ENCODE data around the gene MYO3B. TPM values are rescaled to one million over a fixed set of nuclear protein-coding genes. Genes with fewer than 3 reads are reported as not detected.

The MYO3B gene
- polyA plus RNA-seq, 5 donors: 2.3 to 3.8 (median 3.1) TPM

- no peak for DNase-seq
Measured at GRCh38 chr2:170236680-170237047, 58.7 kb downstream of the MYO3B start.

DNA sequence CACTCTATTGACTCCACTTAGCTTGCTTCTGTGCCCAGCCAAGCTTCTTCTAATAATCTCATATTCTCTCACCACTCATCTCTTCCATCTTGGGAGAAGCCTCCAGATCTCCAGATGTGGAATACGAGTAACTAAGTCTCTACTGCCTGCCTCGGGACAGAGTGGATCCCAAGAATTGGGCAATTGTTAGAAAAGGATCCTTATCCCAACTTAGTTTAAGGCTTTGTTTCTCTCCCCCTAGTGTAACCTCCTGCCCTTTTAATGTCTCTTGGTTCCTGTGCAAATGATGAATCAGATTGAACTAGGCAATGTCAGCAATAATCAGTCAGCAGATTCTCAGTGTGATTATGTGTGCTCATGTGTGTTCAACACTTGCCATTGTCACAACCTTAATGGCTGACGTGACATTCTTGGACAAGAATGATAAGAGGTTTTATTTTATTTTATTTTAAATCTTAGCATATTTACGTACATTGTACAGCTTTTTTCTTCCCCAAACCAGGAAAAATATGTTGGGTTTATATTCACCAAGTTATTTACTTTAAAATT is 59.7 kb downstream of the MYO3B start:
- DNase-seq: no peak

DNA sequence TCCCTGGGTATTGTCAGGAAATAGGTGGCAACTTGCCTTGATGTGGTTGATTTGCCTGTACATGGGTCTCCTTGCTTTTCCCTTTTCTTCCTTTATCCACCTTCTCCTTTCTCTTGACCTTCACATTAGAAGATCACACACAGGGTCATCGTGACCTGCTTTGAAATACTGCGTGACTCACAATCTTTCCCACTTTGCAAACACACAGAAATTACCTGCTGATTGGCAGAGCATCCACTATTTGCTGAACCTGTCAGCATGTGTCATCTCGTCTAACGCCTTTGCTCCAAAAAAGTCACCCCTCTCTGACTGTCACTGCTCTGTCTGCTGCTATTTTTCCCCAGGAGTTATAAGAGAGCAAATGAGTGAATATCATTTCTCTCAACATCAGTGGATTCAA is 60.8 kb downstream of the MYO3B start:
- DNase-seq: no peak

DNA sequence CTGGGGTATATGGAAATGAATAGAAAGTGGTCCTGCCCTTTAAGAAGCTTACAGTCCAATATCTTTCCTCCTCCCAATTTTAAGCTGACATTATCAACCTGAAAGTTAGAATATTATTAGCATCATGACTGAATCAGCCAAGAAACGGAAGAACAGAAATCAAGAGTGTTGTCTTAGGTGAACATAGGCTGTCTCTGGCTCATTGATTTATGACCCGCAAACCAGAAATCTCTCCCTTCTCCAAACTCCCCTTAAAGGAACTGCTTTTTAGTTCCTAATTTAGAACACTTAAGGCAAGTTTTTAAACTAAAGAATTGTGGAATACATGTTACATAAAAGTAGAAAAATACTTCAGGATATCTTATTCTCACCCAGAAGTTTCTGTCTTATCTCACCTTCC is 62.7 kb downstream of the MYO3B start:
- no peak for DNase-seq

DNA sequence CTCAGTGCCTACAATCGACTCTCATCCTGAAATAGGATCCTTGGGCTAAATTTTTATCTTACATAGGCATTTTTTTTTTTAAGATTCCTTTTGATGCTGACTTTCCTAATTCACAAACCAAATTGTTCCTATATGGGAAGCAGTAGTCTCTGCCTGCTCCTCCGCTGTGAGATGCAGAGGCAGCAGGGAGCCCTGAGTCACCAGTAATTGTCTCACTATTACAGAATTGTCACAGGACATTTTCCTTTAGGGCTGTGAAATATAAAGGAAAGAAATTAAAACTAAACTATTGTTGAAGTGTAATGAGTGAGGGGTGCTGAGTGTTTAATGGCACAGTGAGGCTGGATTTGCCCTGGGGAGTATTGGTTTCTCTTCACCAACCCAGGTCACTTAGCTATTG is 63.8 kb downstream of the MYO3B start:
- no peak for DNase-seq

- no peak for DNase-seq
Measured at GRCh38 chr2:170243118-170243837, 65.3 kb downstream of the MYO3B start.

DNA sequence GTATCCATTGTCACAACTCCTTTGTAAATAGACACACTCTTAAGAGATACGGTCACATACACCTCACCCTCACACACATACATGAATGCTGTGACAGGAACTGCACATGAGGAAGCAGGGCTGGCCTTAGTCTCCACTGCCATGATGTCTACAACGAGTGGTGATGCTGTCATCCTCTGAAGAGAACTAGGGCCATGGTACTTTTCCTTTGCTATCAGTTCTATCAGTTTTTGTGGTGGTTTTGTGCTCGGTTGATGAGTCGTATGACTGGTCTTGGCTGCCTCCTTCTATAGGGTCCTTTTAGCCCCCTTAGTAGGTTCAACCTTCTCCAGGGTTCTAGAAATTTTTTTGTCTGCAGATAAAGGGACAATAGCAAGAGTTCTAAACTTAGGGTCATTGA is 66.0 kb downstream of the MYO3B start:
- DNase-seq: no peak

DNA sequence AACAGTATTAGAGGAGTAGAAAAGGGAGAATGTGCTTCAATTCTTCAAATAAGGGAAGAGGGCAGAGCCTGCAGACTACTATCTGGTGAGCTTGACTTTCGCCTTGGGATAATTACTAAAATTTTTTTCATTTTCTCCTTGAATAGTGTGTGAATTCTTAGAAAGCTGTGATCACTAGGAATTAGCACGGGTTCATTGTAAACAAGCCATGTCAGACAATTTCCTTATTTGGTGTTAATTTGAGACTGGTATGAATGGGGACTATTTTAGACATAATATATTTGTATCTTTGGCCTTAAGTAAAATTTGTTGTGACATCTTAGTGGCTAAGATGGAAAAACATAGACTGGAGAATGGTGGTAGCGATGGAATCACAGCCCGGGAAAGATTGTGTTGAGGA is 66.6 kb downstream of the MYO3B start:
- no peak for DNase-seq

DNA sequence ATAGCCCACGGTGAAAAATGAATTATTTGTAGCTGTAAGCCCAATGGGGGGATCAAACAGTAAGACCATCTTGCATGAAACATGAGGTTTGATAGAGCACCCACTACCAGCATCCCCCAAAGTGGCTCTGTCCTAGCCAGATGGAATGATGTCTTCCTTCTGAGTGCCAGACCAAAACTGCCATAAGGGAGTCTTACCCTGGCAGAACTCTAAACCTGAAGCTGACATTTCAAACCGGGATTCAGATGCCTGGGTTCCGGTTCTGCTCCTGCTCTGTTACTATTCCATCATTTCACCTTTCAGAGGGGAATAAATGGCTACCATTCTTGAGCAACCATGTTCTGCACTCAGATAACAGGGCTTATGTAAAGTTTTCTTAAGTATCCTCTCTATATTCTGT is 67.4 kb downstream of the MYO3B start:
- no peak for DNase-seq

DNA sequence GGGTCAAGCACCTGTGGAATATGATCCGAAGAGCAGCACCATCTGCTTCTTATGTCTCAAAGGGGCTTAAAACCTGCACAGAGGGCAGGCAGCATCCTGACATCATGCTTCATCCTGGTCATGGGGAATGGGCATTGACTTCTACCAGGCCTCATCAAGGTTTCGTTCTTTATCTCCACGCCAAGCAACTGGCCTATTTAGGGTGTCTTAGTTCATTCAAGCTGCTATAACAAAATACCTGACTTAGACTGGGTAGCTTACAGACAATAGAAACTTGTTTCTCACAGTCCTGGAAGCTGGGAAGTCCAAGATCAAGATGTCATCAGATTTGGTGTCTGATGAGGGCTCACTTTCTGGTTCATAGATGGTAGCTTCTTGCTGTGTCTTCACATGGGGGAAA is 69.4 kb downstream of the MYO3B start:
- DNase-seq: no peak

GRCh38 chr2:170247882-170248393 is 70.0 kb downstream of the MYO3B start:
- no peak for DNase-seq

GRCh38 chr2:170248574-170249393 is 70.8 kb downstream of the MYO3B start:
- no peak for DNase-seq

GRCh38 chr2:170249761-170250160 is 71.8 kb downstream of the MYO3B start:
- no peak for DNase-seq

GRCh38 chr2:170250584-170250983 is 72.6 kb downstream of the MYO3B start:
- no peak for DNase-seq

- no peak for DNase-seq
Measured at GRCh38 chr2:170252414-170252813, 74.5 kb downstream of the MYO3B start.

- DNase-seq: no peak
Measured at GRCh38 chr2:170253721-170254230, 75.8 kb downstream of the MYO3B start.

DNA sequence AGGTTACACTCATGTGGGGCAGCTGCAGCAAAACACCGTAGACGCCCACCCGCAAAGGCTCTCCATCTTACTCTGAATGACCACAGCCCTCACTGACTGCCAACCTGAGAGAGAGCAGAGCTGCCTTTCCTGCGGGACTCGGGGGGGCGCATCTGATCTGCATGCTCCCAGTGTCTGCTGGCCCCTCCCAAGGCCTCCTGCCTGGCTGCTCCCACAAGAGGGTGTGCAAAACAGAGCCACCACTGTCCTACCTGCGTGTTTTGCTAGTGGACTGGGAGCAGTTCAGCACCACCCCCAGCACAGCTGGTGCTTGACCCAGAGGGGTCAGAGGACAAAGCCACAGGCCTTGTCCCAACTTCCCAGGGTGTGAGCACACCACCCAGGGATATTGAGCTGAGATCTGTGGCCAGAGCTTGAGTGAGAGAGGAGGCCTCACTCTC is 76.4 kb downstream of the MYO3B start:
- no peak for DNase-seq

GRCh38 chr2:170255137-170255536 is 77.2 kb downstream of the MYO3B start:
- DNase-seq: no peak

DNA sequence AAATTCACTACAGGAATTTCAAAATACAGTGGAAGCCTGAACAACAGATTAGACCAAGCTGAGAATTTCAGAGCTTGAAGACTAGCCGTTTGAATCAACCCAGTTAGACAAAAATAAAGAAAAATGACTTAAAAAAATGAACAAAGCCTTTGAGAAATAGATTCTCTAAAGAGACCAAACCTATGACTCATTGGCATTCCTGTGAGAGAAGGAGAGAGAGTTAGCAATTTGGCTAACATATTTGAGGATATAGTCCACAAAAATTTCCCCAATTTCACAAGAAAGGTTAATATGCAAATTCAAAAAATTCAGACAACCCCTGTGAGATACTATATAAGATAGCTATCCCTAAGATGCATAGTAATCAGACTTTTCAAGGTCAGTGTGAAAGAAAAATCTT is 78.0 kb downstream of the MYO3B start:
- no peak for DNase-seq

DNA sequence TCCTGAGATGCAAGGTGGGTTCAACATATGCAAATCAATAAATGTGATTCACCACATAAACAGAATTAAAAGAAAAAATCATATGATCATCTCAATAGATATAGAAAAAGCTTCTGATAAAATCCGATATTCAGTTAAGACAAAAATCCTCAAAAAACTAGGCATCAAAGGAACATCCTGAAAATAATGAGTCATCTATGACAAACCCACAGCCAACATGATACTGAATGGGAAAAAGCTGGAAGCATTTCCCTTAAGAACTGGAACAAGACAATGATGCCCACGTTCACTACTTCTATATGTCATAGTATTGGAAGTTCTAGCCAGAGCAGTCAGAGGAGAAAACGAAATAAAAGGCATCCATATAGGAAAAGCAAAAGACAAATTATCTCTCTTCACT is 80.4 kb downstream of the MYO3B start:
- DNase-seq: no peak

GRCh38 chr2:170260188-170260587 is 82.2 kb downstream of the MYO3B start:
- no peak for DNase-seq

DNA sequence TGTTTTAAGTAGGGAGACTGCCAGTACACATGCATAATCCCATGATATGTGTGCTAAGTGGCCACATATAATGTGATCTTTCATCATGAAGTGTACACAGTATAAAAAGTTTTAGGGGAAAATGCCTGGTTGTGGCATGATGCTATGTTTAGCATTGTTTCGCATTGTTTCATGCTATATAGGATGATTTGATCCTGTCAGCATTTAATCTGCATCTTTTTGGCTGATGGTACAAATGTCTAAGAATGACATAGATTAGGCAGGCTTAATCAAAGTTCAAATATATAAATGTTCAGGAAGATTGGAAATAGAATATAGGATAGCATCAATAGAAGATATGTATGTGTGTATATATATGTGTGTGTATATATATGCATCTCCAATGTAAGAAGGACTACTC is 83.6 kb downstream of the MYO3B start:
- no peak for DNase-seq

- no peak for DNase-seq
Measured at GRCh38 chr2:170262343-170262742, 84.4 kb downstream of the MYO3B start.
